Small intestine (tissue), 7 donors: ENCODE measurements around the gene FTO. TPM values are rescaled to one million over a fixed set of nuclear protein-coding genes. Genes with fewer than 3 reads are reported as not detected.

Experiments
- DNase-seq, 2 donors: peaks; one replicate each; pipeline versions ENCODE4 v3.0.0 to v3.0.0-alpha.2; 2013
- FAIRE-seq: peaks from 2 replicates; lab custom pipeline; 2012; peaks lifted over from hg19 to GRCh38; lab: Jason Lieb, UNC
- H3K27ac ChIP-seq, 3 donors: one replicate each; pipeline ENCODE4 v1.5.1; 2013; ENCODE audit warnings: low read length in 2 of 3, mild to moderate bottlenecking in 2 of 3, control low read depth in 1 of 3, inconsistent platforms in 1 of 3, low read depth in 1 of 3, moderate library complexity in 1 of 3
- H3K27me3 ChIP-seq, 3 donors: one replicate each; pipeline ENCODE4 v1.6.1; 2013; ENCODE audit warnings: low read length in 3 of 3, inconsistent platforms in 1 of 3; ENCODE audit not compliant: control insufficient read depth in 3 of 3, insufficient read depth in 3 of 3
- H3K36me3 ChIP-seq, 3 donors: one replicate each; pipeline ENCODE4 v1.6.1; 2013; ENCODE audit warnings: low read length in 3 of 3, inconsistent platforms in 1 of 3, low read depth in 1 of 3, mild to moderate bottlenecking in 1 of 3, moderate library complexity in 1 of 3; ENCODE audit not compliant: control insufficient read depth in 3 of 3, insufficient read depth in 2 of 3
- H3K4me1 ChIP-seq, 3 donors: one replicate each; pipeline ENCODE4 v1.6.1; 2013; ENCODE audit warnings: low read length in 2 of 3, inconsistent platforms in 1 of 3, low read depth in 1 of 3, mild to moderate bottlenecking in 1 of 3, moderate library complexity in 1 of 3; ENCODE audit not compliant: control insufficient read depth in 3 of 3, insufficient read depth in 2 of 3
- H3K4me3 ChIP-seq, 3 donors: one replicate each; pipeline ENCODE4 v1.5.1; 2013; ENCODE audit warnings: low read length in 3 of 3, control low read depth in 1 of 3, inconsistent platforms in 1 of 3, low read depth in 1 of 3, mild to moderate bottlenecking in 1 of 3, moderate library complexity in 1 of 3
- H3K9me3 ChIP-seq, 2 donors: one replicate each; pipeline ENCODE4 v1.6.1; 2013; ENCODE audit warnings: low read depth in 1 of 2, low read length in 1 of 2; ENCODE audit not compliant: control insufficient read depth in 2 of 2, insufficient read depth in 1 of 2
- WGBS, 3 donors: extraction: QIAGEN DNeasy Blood & Tissue Kit; methylation state at CpG; one replicate each; pipeline ENCODE4 v1.1.7; 2013; 5-methylcytosine and 5-hydroxymethylcytosine counted together
- polyA plus RNA-seq, 4 donors: library from polyadenylated mRNA; stranded (reverse) in 3 of 4; unstranded in 1 of 4; fragments of 200-250 nt in 3 of 4; fragments of 120-200 nt in 1 of 4; gene quantifications; one replicate each; pipeline versions ENCODE4 v1.2.1 to v1.2.3, GENCODE V29; 2013
- donor health status: healthy with polysubstance abuse.
- donor health status: control.
- donor health status: control.
- donor health status: Bipolar disorder and iron deficiency.
- donor health status: healthy.

The FTO gene
- polyA plus RNA-seq, 4 donors: 5.4 to 36.8 (median 12.2) TPM

GRCh38 chr16:53996961-53997360 lies 293.0 kb downstream of the FTO start:
- FAIRE-seq: no peak
- no peaks in the 10 kb centered on the region for H3K9me3 ChIP-seq

GRCh38 chr16:53998024-53998810 lies 294.3 kb downstream of the FTO start:
- Histone ChIP-seq H3K27me3 (no peaks in the 10 kb centered on the region), H3K4me3 (no peak overlapping the region), H3K27ac (no peak overlapping the region), H3K36me3 (no peaks in the 10 kb centered on the region), H3K4me1 (peaks cover 0 to 2% (median 0%) of the 10 kb centered on the region in 3 donors), H3K9me3 (no peaks in the 10 kb centered on the region)
- DNase-seq (no peak), FAIRE-seq (no peak)
- WGBS, 3 donors: 96 to 98% (median 98%) methylated on average over 5 of the region's 5 CpGs

More at GRCh38 chr16:53996961-53997360, 293.0 kb downstream of the FTO start:
- no peak for DNase-seq
- peaks cover 0 to 3% (median 2%) of the 10 kb centered on the region in 3 donors for H3K4me1 ChIP-seq
- H3K4me3 ChIP-seq: no peak overlapping the region
- WGBS, 3 donors: 95 to 96% (median 96%) methylated on average over 5 of the region's 5 CpGs
- no peaks in the 10 kb centered on the region for H3K27me3 ChIP-seq
- H3K27ac ChIP-seq: no peak overlapping the region
- H3K36me3 ChIP-seq: no peaks in the 10 kb centered on the region

GRCh38 chr16:53998966-53999522 lies 295.1 kb downstream of the FTO start:
- no peak for FAIRE-seq
- no peak overlapping the region for H3K27ac ChIP-seq

GRCh38 chr16:53999841-54000240 lies 295.9 kb downstream of the FTO start:
- FAIRE-seq: no peak

More at GRCh38 chr16:53998966-53999522, 295.1 kb downstream of the FTO start:
- Histone ChIP-seq H3K4me3 (no peak overlapping the region), H3K36me3 (no peaks in the 10 kb centered on the region), H3K9me3 (no peaks in the 10 kb centered on the region), H3K4me1 (peaks cover 0 to 2% (median 0%) of the 10 kb centered on the region in 3 donors), H3K27me3 (no peaks in the 10 kb centered on the region)
- 82 to 95% (median 93%) methylated on average over 5 of the region's 5 CpGs for WGBS, 3 donors
- no peak for DNase-seq

GRCh38 chr16:54000361-54000760 lies 296.4 kb downstream of the FTO start:
- DNase-seq (no peak), FAIRE-seq (no peak)
- peaks cover 0 to 2% (median 0%) of the 10 kb centered on the region in 3 donors for H3K4me1 ChIP-seq
- H3K27me3 ChIP-seq: no peaks in the 10 kb centered on the region
- H3K9me3 ChIP-seq: no peaks in the 10 kb centered on the region
- H3K4me3 ChIP-seq: no peak overlapping the region
- no peak overlapping the region for H3K27ac ChIP-seq
- 94 to 96% (median 96%) methylated on average over 5 of the region's 5 CpGs for WGBS, 3 donors
- H3K36me3 ChIP-seq: no peaks in the 10 kb centered on the region

More at GRCh38 chr16:53999841-54000240, 295.9 kb downstream of the FTO start:
- no peak for DNase-seq
- H3K4me1 ChIP-seq: peaks cover 0 to 2% (median 0%) of the 10 kb centered on the region in 3 donors
- H3K4me3 ChIP-seq: no peak overlapping the region
- 79 to 88% (median 82%) methylated on average over 4 of the region's 4 CpGs for WGBS, 3 donors
- H3K9me3 ChIP-seq: no peaks in the 10 kb centered on the region
- H3K27me3 ChIP-seq: no peaks in the 10 kb centered on the region
- H3K27ac ChIP-seq: no peak overlapping the region
- no peaks in the 10 kb centered on the region for H3K36me3 ChIP-seq

GRCh38 chr16:54006693-54007092 lies 302.7 kb downstream of the FTO start:
- DNase-seq (no peak), FAIRE-seq (no peak)
- no peaks in the 10 kb centered on the region for H3K4me1 ChIP-seq
- no peak overlapping the region for H3K4me3 ChIP-seq
- H3K9me3 ChIP-seq: no peaks in the 10 kb centered on the region
- no peak overlapping the region for H3K27ac ChIP-seq
- 94 to 98% (median 97%) methylated on average over 4 of the region's 4 CpGs for WGBS, 3 donors
- peaks cover 0 to 2% (median 0%) of the 10 kb centered on the region in 3 donors for H3K36me3 ChIP-seq
- no peaks in the 10 kb centered on the region for H3K27me3 ChIP-seq

GRCh38 chr16:54007504-54007903 lies 303.5 kb downstream of the FTO start:
- 87 to 98% (median 96%) methylated on average over 2 of the region's 2 CpGs for WGBS, 3 donors
- Histone ChIP-seq H3K9me3 (peaks cover 0 to 3% of the 10 kb centered on the region in 2 donors), H3K36me3 (peaks cover 0 to 2% (median 0%) of the 10 kb centered on the region in 3 donors), H3K27ac (no peak overlapping the region), H3K4me1 (no peaks in the 10 kb centered on the region), H3K27me3 (no peaks in the 10 kb centered on the region), H3K4me3 (no peak overlapping the region)
- FAIRE-seq (no peak), DNase-seq (no peak)

GRCh38 chr16:54009464-54010176 lies 305.7 kb downstream of the FTO start:
- H3K36me3 ChIP-seq: peaks cover 0 to 2% (median 0%) of the 10 kb centered on the region in 3 donors
- 95 to 96% (median 95%) methylated on average over 9 of the region's 9 CpGs for WGBS, 3 donors
- FAIRE-seq: no peak
- H3K9me3 ChIP-seq: peaks cover 0 to 3% of the 10 kb centered on the region in 2 donors
- no peak for DNase-seq
- no peak overlapping the region for H3K4me3 ChIP-seq
- no peaks in the 10 kb centered on the region for H3K27me3 ChIP-seq
- H3K4me1 ChIP-seq: no peaks in the 10 kb centered on the region
- no peak overlapping the region for H3K27ac ChIP-seq
